ENCODE results near the gene TBC1D5.
"Not testable (repeated sequence)": the region's sequence is repeated elsewhere in the genome, so short reads cannot be mapped to it uniquely, and the experiment has no call there.

Gene TBC1D5

DNA sequence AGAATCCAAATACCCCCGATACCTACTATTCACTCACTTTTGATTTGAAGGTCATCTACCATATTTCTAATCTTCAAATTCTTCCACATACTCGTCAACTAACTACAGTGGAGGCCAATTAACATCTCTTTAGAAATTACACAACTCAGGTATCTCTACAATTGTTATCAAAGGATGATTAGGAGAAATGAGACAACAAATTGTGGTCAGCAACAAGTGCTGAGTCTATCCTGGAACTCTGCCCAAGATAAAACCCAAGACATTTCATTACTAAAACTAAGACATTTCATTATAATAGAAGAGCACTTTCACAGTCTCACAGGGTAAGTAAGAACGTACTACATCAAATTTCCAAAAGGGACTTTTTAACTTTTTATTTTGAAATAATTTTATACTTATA lies 100.0 kb downstream of the TBC1D5 start:
- no peak for DNase-seq (ENCODE audit: low spot score)

DNA sequence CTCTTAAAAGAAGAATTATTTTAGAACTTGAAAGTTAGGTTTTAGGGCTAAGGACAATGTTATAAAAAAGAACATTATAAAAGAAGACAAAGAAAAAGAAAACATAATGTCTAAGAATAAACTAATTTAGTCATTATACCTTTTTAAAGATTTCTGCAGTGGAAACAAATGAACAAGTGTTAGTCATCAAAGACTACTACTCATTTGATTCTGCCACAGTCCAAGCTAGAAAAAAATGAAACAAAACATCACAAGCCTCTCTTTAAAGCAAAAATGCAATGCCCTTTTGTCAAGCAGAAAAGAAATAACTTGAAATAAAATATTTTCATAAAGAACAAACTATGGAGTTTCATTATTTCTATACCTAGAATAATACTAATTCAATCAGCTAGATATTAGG lies 102.0 kb downstream of the TBC1D5 start:
- DNase-seq (ENCODE audit: low spot score), result no peak

DNA sequence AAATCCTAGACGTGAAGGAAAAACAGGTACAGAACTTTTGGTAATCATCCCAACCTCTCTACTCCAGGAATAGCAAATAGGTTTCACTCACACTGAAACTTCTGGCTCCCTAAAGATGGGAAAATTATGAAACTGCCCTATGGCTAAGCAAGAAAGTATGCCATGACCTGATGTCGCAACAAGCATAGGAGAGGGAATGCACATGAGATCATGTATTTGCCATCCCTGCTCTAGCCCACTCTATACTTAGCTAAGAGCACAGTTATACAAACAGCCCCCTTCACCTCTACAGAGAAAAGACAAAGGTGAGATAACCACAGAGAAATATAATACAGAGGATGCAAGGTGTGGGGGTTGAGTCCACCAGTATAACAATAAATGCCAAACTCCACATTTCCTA lies 102.7 kb downstream of the TBC1D5 start:
- DNase-seq (ENCODE audit: low spot score), result no peak

DNA sequence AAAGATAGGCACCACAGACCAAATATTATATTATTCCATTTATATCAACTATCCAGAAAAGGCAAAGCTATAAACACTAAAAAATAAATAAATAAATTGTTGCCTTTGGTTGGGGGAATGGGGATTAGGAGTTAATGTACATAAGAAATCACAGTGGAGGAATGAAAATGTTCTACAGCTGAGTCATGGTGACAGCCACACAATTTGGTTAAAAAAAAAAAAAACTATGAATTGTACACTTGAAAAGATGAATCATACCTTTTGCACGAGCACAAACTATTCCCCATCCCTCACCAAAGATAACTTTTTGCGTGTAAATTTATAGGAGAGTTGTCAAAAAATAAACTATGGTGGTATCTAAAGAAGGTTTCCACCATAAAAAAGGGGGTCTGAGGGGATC lies 103.2 kb downstream of the TBC1D5 start:
- DNase-seq (ENCODE audit: low spot score), result no peak

DNA sequence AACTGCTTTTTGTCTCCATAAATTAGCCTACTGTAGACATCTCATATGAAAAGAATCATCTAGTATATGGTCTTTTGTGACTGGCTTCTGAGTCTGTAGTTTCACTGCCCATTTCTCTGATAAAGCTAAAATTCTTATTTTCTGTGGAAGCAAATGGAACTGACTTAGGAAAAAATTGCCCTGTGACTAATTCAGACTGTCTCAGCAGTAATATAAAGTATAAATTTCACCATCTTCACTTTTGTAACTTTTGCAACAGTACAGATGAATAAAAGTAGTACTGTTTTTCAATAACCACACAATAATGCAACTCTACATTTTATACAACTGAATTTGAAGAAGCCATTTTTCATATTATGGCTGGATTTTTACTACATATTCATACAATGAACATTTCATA lies 104.1 kb downstream of the TBC1D5 start:
- no peak for DNase-seq (ENCODE audit: low spot score)

- not testable (repeated sequence) for DNase-seq (ENCODE audit: low spot score)
Observed at GRCh38 chr3:17635675-17636074, 106.8 kb downstream of the TBC1D5 start.

- no peak for DNase-seq (ENCODE audit: low spot score)
Observed at GRCh38 chr3:17634964-17635363, 107.5 kb downstream of the TBC1D5 start.

GRCh38 chr3:17634201-17634600 lies 108.2 kb downstream of the TBC1D5 start:
- DNase-seq (ENCODE audit: low spot score), result no peak

- DNase-seq (ENCODE audit: low spot score), result no peak
Observed at GRCh38 chr3:17632401-17633100, 109.9 kb downstream of the TBC1D5 start.

DNA sequence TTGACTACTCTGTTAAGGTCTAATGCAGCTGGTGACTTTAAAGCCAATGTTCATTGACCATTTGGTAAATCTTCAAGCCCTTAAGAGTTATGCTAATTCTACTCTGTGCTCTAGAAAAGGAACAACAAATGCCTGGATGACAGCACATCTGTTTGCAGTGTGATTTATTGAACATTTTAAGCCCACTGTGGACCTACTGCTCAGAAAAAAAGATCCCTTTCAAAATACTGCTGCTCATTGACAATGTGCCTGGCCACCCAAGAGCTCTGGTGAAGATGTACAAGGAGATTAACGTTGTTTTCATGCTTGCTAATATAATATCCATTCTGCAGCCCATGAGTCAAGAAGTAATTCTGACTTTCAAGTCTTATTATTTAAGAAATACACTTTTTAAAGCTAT lies 110.8 kb downstream of the TBC1D5 start:
- no peak for DNase-seq (ENCODE audit: low spot score)

GRCh38 chr3:17629400-17629799 lies 113.0 kb downstream of the TBC1D5 start:
- no peak for DNase-seq (ENCODE audit: low spot score)

DNA sequence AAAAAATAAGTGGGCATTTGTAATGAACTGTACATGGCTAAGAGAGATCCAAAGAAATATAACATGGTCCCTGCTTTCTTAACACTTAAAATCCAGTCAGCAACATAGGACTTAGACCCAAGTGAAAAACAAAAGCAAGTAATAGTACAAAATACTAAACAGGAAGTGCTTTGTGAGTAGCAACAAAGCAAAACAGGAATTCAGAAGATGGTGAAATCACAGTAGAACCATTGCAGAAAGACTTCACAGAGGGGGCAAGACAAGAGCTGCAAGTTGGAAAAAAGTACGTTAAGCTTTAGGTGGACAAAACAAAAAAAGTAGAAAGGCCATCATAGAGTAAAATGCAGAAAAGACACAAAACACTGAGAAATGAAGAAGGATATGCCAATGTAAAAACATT lies 116.0 kb downstream of the TBC1D5 start:
- no peak for DNase-seq (ENCODE audit: low spot score)

- DNase-seq (ENCODE audit: low spot score), result no peak
Observed at GRCh38 chr3:17625133-17625532, 117.3 kb downstream of the TBC1D5 start.

GRCh38 chr3:17623464-17623863 lies 119.0 kb downstream of the TBC1D5 start:
- no peak for DNase-seq (ENCODE audit: low spot score)

DNA sequence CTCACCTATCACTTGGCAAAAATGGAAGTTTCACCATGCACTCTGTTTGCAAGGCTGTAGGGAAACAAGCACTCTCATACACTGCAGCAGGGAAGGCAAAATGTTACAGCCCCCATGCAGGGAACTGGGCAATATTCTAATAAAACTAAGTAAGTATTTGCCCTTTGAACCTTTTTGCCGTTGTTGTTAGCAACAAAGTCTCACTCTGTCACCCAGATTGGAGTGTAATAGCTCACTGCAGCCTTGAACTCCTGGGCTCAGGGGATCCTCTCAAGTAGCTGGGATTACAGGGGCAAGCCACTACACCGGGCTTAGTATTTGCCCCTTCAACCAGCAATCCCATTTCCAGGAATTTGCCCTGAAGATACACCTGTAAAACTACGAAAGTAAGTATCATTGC lies 122.5 kb downstream of the TBC1D5 start:
- no peak for DNase-seq (ENCODE audit: low spot score)

- not testable (repeated sequence) for DNase-seq (ENCODE audit: low spot score)
Observed at GRCh38 chr3:17613017-17613416, 129.4 kb downstream of the TBC1D5 start.

DNA sequence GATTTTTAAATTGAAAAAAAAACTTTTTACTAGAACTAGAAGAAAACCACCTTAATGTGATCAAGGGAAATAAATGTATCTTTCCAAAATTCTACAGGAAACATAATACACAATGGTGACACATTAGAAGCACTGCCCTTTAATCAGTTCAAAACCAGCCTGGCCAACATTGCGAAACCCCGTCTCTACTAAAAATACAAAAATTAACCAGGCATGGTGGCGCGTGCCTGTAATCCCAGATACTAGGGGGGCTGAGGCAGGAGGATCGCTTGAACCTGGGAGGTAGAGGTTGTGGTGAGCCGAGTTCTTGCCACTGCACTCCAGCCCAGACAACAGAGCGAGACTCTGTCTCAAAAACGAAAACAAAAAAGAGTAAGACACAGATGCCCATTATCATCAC lies 134.5 kb downstream of the TBC1D5 start:
- DNase-seq (ENCODE audit: low spot score), result no peak

- DNase-seq (ENCODE audit: low spot score), result no peak
Observed at GRCh38 chr3:17605934-17606333, 136.5 kb downstream of the TBC1D5 start.

DNA sequence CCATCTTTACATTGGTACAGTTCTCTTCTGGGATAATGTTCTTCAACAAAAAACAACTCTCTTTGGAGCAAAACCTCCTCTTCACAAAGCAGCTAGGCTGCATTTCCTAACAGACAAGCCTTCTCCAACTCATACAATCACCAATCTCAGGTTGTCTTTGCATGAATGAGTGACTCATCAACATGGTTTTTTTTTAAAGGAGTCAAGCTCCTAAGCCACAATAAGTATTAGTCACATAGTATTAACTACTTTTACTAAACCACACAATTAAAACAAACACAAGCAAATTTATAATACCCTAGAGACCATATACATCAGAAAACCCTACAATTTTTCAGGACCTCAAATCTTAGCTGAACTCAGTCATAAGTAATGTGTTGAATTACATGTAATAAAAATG lies 137.4 kb downstream of the TBC1D5 start:
- no peak for DNase-seq (ENCODE audit: low spot score)

GRCh38 chr3:17602126-17602525 lies 140.3 kb downstream of the TBC1D5 start:
- DNase-seq (ENCODE audit: low spot score), result no peak

- DNase-seq (ENCODE audit: low spot score), result no peak
Observed at GRCh38 chr3:17592956-17593355, 149.5 kb downstream of the TBC1D5 start.

GRCh38 chr3:17590465-17590864 lies 152.0 kb downstream of the TBC1D5 start:
- no peak for DNase-seq (ENCODE audit: low spot score)

- no peak for DNase-seq (ENCODE audit: low spot score)
Observed at GRCh38 chr3:17589888-17590287, 152.5 kb downstream of the TBC1D5 start.

GRCh38 chr3:17588422-17588821 lies 154.0 kb downstream of the TBC1D5 start:
- no peak for DNase-seq (ENCODE audit: low spot score)

All from NAMALWA (cell line).